Psoas muscle (tissue), 8 donors: Measurements from ENCODE around the gene RRAGB. TPM values are rescaled to one million over a fixed set of nuclear protein-coding genes. Genes with fewer than 3 reads are reported as not detected.

Source experiments
- ATAC-seq, 4 donors: fragments of 200-7000 bp; cut with Tn5 transposase; one replicate each; pipeline ENCODE4 v1.9.1; 2020; ENCODE audit warnings: moderate library complexity in 3 of 4, mild to moderate bottlenecking in 2 of 4
- DNase-seq, 2 donors: peaks; one replicate each; pipeline ENCODE4 v3.0.0-alpha.2; 2020
- H3K27ac ChIP-seq: fragments of 200-600 bp; one replicate; pipeline ENCODE4 v1.8.0; 2022
- H3K27me3 ChIP-seq, 3 donors: fragments of 200-600 bp in 1 of 3; one replicate each; pipeline versions ENCODE4 v1.6.1 to v1.8.0; 2013 to 2022; ENCODE audit warnings: low read length in 2 of 3, mild to moderate bottlenecking in 2 of 3, moderate library complexity in 1 of 3; ENCODE audit not compliant: insufficient read depth in 3 of 3
- H3K36me3 ChIP-seq, 2 donors: fragments of 200-600 bp in 1 of 2; one replicate each; pipeline versions ENCODE4 v1.6.1 to v1.8.0; 2013 to 2022; ENCODE audit warnings: low read depth in 1 of 2, mild to moderate bottlenecking in 1 of 2, moderate library complexity in 1 of 2; ENCODE audit not compliant: insufficient read depth in 1 of 2
- H3K4me1 ChIP-seq: fragments of 200-600 bp; one replicate; pipeline ENCODE4 v1.8.0; 2022
- H3K4me3 ChIP-seq: fragments of 200-600 bp; one replicate; pipeline ENCODE4 v1.8.0; 2022; ENCODE audit warnings: mild to moderate bottlenecking
- H3K9me3 ChIP-seq: fragments of 200-600 bp; one replicate; pipeline ENCODE4 v1.8.0; 2022
- CTCF ChIP-seq: fragments of 200-600 bp; IDR thresholded peaks from one replicate; pipeline ENCODE4 v1.8.0; 2022; ENCODE audit warnings: antibody characterized with exemption
- WGBS, 3 donors: extraction: QIAGEN DNeasy Blood & Tissue Kit; methylation state at CpG; one replicate each; pipeline versions ENCODE4 v1.1.6 to v1.1.7; 2013; 5-methylcytosine and 5-hydroxymethylcytosine counted together
- intact Hi-C, 2 donors: fragments of 100-400 bp; cut with DNase I; formaldehyde crosslinking; loops; one replicate each; pipeline versions ENCODE4 v1.11.0 to v1.14.2; 2022
- polyA plus RNA-seq, 3 donors: library from polyadenylated mRNA; stranded (reverse); fragments of 200-250 nt; gene quantifications; one replicate each; pipeline ENCODE4 v1.2.3, GENCODE V29; 2013
- total RNA-seq, 4 donors: library from RNA; stranded (reverse); fragmentation: NEBNext Ultra II Directional in 2 of 4; extraction: Animal tissue kit (Norgen Biotek cat#: 25700) in 2 of 4; gene quantifications; one replicate each; pipeline versions ENCODE4 v1.2.1 to v1.2.4, GENCODE V29; 2021 to 2023
- donor health status: healthy with polysubstance abuse.
- donor health status: DM: no; HTN: no; CAD: no; lungs with moderate emphysema.
- donor health status: Bipolar disorder and iron deficiency.
- donor health status: healthy.
- donor health status: DM: yes; HTN: yes; CAD: no.
- donor health status: DM: no; HTN: no; CAD: no.
- donor health status: DM: no; HTN: no; CAD: no.
- donor health status: DM: yes; HTN: yes; CAD: no.

Gene RRAGB
- total and polyA plus RNA-seq, 7 donors = 5.2 to 11.8 (median 7.8) TPM

GRCh38 chrX:55796496-55796895, 78.9 kb downstream of the RRAGB start:
- H3K9me3 ChIP-seq = no peaks in the 10 kb centered on the region
- no peaks in the 10 kb centered on the region for H3K36me3 ChIP-seq
- H3K4me3 ChIP-seq = no peak overlapping the region
- H3K4me1 ChIP-seq = no peaks in the 10 kb centered on the region
- no peaks in the 10 kb centered on the region for H3K27me3 ChIP-seq
- intact Hi-C loops = no loop called here
- H3K27ac ChIP-seq = no peak overlapping the region
- 32 to 68% (median 47%) methylated on average over 3 of the region's 3 CpGs for WGBS, 3 donors
- ATAC-seq (no peak), DNase-seq (no peak)
- TF ChIP-seq CTCF = no peak

GRCh38 chrX:55801811-55802210, 84.3 kb downstream of the RRAGB start:
- Histone ChIP-seq H3K4me1 (no peaks in the 10 kb centered on the region), H3K36me3 (no peaks in the 10 kb centered on the region), H3K9me3 (no peaks in the 10 kb centered on the region), H3K27ac (no peak overlapping the region), H3K27me3 (no peaks in the 10 kb centered on the region), H3K4me3 (no peak overlapping the region)
- 31 to 57% (median 42%) methylated on average over 1 of the region's 1 CpG for WGBS, 3 donors
- DNase-seq = no peak
- TF ChIP-seq CTCF = no peak
- intact Hi-C loops = no loop called here
- no peak for ATAC-seq

Other genes starting within 250 kb of the RRAGB start
- gene USP51, start 227.9 kb upstream of the RRAGB start, total RNA-seq = 1 to 10 TPM in 1 of 4 donors, under 1 TPM in 3; 0.32 to 1.2 (median 0.42) TPM
- gene USP51, start 227.9 kb upstream of the RRAGB start, polyA plus RNA-seq = under 1 TPM; 0.07 to 0.27 (median 0.27) TPM
- gene FOXR2, start 94.3 kb upstream of the RRAGB start, total RNA-seq = not detected
- not detected for gene FOXR2, start 94.3 kb upstream of the RRAGB start, polyA plus RNA-seq